Caco-2 (cell line): ENCODE data around the gene PLS1. TPM values are rescaled to one million over a fixed set of nuclear protein-coding genes. Genes with fewer than 3 reads are reported as not detected.

ENCODE experiments used
- BruUV-seq: library from RNA; stranded (reverse); fragments of 400-500 nt; replicated peaks from 2 replicates; lab custom pipeline; 2021; lab: Mats Ljungman, UMichigan
- CTCF ChIA-PET: fragments of 300-600 bp; sonication (Branson Sonifier 250); formaldehyde crosslinking; loops from one replicate; lab custom pipeline; 2022; ENCODE audit warnings: antibody characterized with exemption; lab: Charles Lee
- POLR2A ChIA-PET: fragments of 300-600 bp; sonication (Branson Sonifier 250); formaldehyde crosslinking; loops from one replicate; lab custom pipeline; 2022; ENCODE audit warnings: antibody characterized with exemption; lab: Charles Lee
- DNase-seq, 2 experiments: peaks; one replicate each; pipeline versions ENCODE4 v3.0.0 to v3.0.0-alpha.2; 2020 to 2022
- H3K27me3 ChIP-seq: replicated peaks from 2 replicates; pipeline ENCODE4 v1.6.0; 2011; ENCODE audit warnings: low read length; ENCODE audit not compliant: control insufficient read depth, insufficient read depth
- H3K36me3 ChIP-seq: 2 replicates; pipeline ENCODE4 v1.5.1; 2011; ENCODE audit warnings: low read length; ENCODE audit not compliant: control insufficient read depth, insufficient read depth
- H3K4me1 ChIP-seq: fragments of 250-450 bp; sonication (Bioruptor Pico); 2 replicates; pipeline ENCODE4 v1.5.1; 2020; ENCODE audit warnings: mild to moderate bottlenecking
- H3K4me3 ChIP-seq: 2 replicates; pipeline ENCODE4 v1.5.1; 2011; ENCODE audit warnings: low read depth, mild to moderate bottlenecking, control low read depth, low read length
- H3K9me3 ChIP-seq: fragments of 250-450 bp; sonication (Bioruptor Pico); 2 replicates; pipeline ENCODE4 v1.5.1; 2020; ENCODE audit warnings: mild to moderate bottlenecking, moderate library complexity
- H3K27ac Mint-ChIP-seq: one replicate; pipeline ENCODE4 v1.8.0; 2022; ENCODE audit warnings: mixed read lengths; ENCODE audit not compliant: unreplicated experiment
- H3K27me3 Mint-ChIP-seq: one replicate; pipeline ENCODE4 v1.8.0; 2022; ENCODE audit warnings: mixed read lengths; ENCODE audit not compliant: insufficient read depth, unreplicated experiment
- H3K36me3 Mint-ChIP-seq: one replicate; pipeline ENCODE4 v1.8.0; 2022; ENCODE audit warnings: mild to moderate bottlenecking, mixed read lengths; ENCODE audit not compliant: insufficient read depth, unreplicated experiment
- H3K4me1 Mint-ChIP-seq: one replicate; pipeline ENCODE4 v1.8.0; 2022; ENCODE audit warnings: low read depth, mixed read lengths; ENCODE audit not compliant: unreplicated experiment
- H3K4me3 Mint-ChIP-seq: one replicate; pipeline ENCODE4 v1.8.0; 2022; ENCODE audit warnings: mild to moderate bottlenecking, moderate library complexity, mixed read lengths; ENCODE audit not compliant: unreplicated experiment
- H3K9me3 Mint-ChIP-seq: one replicate; pipeline ENCODE4 v1.8.0; 2022; ENCODE audit warnings: mixed read lengths; ENCODE audit not compliant: unreplicated experiment
- intact Hi-C: fragments of 100-400 bp; cut with micrococcal nuclease; formaldehyde crosslinking; loops from one replicate; pipeline ENCODE4 v1.10.0; 2022; ENCODE audit not compliant: unreplicated experiment
- total RNA-seq: library from RNA; stranded (reverse); gene quantifications from 2 replicates; pipeline ENCODE4 v1.2.3, GENCODE V29; 2022
- TF ChIP-seq, protein P1 (sequence below), 2 experiments: fragments of 200-600 bp in 1 of 2; IDR thresholded peaks; 1 replicate in 1 of 2; 2 replicates in 1 of 2; pipeline versions ENCODE4 v1.5.1 to v1.8.0; 2011 to 2022; ENCODE audit warnings: antibody characterized with exemption in 1 of 2, control low read depth in 1 of 2, inconsistent platforms in 1 of 2, low read depth in 1 of 2, low read length in 1 of 2, mild to moderate bottlenecking in 1 of 2, moderate library complexity in 1 of 2; ENCODE audit not compliant: insufficient read depth in 1 of 2, severe bottlenecking in 1 of 2, unreplicated experiment in 1 of 2

The PLS1 gene
- total RNA-seq, 1 experiment from 2014 or later = 19.2 TPM

DNA sequence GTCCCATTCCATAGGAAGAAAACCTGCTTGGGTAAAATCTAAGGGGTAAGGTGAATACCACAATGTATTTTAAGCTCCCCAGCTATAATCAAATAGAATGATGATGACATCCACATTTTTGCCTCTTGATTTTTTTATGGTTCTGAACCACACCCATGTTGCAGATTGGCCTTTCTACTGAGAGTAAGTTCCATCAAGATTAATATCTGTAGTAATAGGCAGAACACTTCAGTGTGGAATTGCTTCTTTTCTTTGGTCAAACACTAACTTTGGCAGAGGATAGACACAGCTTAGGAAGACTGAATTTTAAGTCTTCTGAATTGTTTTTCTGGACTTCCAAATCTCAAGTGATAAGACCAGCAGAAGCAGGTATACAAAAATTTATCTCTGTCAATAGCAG, 27.0 kb downstream of the PLS1 start:
- Histone ChIP-seq H3K36me3 (no peaks in the 10 kb centered on the region), H3K4me1 (peaks cover 19% of the 10 kb centered on the region), H3K9me3 (no peaks in the 10 kb centered on the region), H3K4me3 (no peak overlapping the region), H3K27me3 (no peaks in the 10 kb centered on the region)
- no peaks in the 10 kb centered on the region for H3K36me3 Mint-ChIP-seq
- ChIA-PET POLR2A (no interaction called here), CTCF (no interaction called here)
- no peaks in the 10 kb centered on the region for H3K27me3 Mint-ChIP-seq
- no peaks in the 10 kb centered on the region for H3K4me1 Mint-ChIP-seq
- no peak for DNase-seq
- no peak overlapping the region for H3K4me3 Mint-ChIP-seq
- TF ChIP-seq, protein P1, sequence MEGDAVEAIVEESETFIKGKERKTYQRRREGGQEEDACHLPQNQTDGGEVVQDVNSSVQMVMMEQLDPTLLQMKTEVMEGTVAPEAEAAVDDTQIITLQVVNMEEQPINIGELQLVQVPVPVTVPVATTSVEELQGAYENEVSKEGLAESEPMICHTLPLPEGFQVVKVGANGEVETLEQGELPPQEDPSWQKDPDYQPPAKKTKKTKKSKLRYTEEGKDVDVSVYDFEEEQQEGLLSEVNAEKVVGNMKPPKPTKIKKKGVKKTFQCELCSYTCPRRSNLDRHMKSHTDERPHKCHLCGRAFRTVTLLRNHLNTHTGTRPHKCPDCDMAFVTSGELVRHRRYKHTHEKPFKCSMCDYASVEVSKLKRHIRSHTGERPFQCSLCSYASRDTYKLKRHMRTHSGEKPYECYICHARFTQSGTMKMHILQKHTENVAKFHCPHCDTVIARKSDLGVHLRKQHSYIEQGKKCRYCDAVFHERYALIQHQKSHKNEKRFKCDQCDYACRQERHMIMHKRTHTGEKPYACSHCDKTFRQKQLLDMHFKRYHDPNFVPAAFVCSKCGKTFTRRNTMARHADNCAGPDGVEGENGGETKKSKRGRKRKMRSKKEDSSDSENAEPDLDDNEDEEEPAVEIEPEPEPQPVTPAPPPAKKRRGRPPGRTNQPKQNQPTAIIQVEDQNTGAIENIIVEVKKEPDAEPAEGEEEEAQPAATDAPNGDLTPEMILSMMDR (IDR thresholded peaks at IDR 0.05; ENCODE audit: insufficient read depth in 1 of 2, low read depth in 1 of 2, low read length in 1 of 2, severe bottlenecking in 1 of 2, unreplicated experiment in 1 of 2) = no peak
- no peaks in the 10 kb centered on the region for H3K9me3 Mint-ChIP-seq
- H3K27ac Mint-ChIP-seq = no peak overlapping the region
- no TSS peak for BruUV-seq
- intact Hi-C loops = no loop called here

DNA sequence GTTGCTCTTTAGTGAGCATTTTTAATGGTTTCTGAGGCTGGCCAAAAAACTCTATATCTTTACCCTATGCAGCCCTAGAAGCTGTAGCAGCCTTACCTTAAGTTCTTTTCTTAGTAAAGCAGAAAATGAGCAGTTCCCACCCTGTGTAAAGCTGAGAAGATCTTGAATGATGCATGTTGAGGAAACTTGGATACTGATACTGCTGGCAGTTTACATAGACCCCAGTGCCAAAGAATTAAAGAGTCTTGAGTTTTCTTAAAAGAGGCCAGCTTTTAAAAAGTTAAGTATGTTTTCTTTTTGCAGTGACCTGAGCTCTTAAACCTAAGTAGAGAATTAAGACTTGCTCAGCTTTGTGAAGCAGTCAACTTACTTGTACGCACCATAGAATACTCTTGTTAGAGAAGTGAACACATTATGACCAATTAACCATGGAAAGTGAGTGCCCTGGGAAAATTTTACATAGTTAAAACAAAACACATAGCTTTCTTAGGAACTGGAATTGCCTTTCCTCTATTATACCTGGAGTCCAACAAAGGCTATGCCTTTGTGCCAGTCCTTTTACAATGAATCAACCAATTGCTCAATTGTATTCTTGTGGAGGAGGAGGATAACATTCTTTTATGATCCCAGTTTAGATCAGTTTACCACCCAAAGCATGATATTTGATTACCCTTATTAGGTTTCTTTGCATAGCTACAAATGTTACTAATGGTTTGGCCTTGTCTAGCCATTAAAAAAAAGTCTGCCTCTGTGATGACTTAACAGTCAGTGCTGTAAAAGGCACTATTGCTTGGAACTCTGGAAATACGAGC, 28.4 kb downstream of the PLS1 start:
- CTCF ChIA-PET = no interaction called here
- no peak overlapping the region for H3K27ac Mint-ChIP-seq
- Histone ChIP-seq H3K27me3 (no peaks in the 10 kb centered on the region), H3K4me1 (peaks cover 7% of the 10 kb centered on the region), H3K36me3 (no peaks in the 10 kb centered on the region), H3K4me3 (no peak overlapping the region), H3K9me3 (no peaks in the 10 kb centered on the region)
- H3K27me3 Mint-ChIP-seq = no peaks in the 10 kb centered on the region
- DNase-seq = no peak
- POLR2A ChIA-PET = no interaction called here
- no peak overlapping the region for H3K4me3 Mint-ChIP-seq
- no peaks in the 10 kb centered on the region for H3K36me3 Mint-ChIP-seq
- no peaks in the 10 kb centered on the region for H3K9me3 Mint-ChIP-seq
- BruUV-seq = no TSS peak
- intact Hi-C loops = no loop called here
- TF ChIP-seq, protein P1 (IDR thresholded peaks at IDR 0.05; ENCODE audit: insufficient read depth in 1 of 2, low read depth in 1 of 2, low read length in 1 of 2, severe bottlenecking in 1 of 2, unreplicated experiment in 1 of 2) = no peak
- no peaks in the 10 kb centered on the region for H3K4me1 Mint-ChIP-seq

DNA sequence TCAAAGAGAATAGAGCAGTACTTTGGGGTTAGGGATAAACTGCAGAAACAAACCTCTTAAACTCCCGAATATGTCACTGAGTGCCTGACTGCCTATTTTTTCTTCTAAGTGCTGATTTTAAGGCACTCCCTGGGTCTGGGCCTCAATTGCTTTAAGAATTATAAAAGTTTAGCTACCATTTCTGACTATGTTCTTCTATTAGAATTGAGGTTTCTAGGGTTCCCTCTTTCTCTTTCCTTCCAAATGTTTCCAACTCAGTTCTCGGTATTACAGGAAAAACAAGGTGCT, 28.9 kb downstream of the PLS1 start:
- TF ChIP-seq, protein P1 (IDR thresholded peaks at IDR 0.05; ENCODE audit: insufficient read depth in 1 of 2, low read depth in 1 of 2, low read length in 1 of 2, severe bottlenecking in 1 of 2, unreplicated experiment in 1 of 2) = no peak
- H3K9me3 ChIP-seq = no peaks in the 10 kb centered on the region
- Mint-ChIP-seq H3K4me3 (no peak overlapping the region), H3K27me3 (no peaks in the 10 kb centered on the region), H3K36me3 (no peaks in the 10 kb centered on the region), H3K4me1 (no peaks in the 10 kb centered on the region), H3K9me3 (no peaks in the 10 kb centered on the region), H3K27ac (no peak overlapping the region)
- CTCF ChIA-PET = no interaction called here
- H3K27me3 ChIP-seq = no peaks in the 10 kb centered on the region
- H3K4me1 ChIP-seq = peaks cover 4% of the 10 kb centered on the region; the same call in 1 of the 2 replicates
- no TSS peak for BruUV-seq
- POLR2A ChIA-PET = no interaction called here
- no peak for DNase-seq
- intact Hi-C loops = no loop called here
- H3K4me3 ChIP-seq = no peak overlapping the region
- no peaks in the 10 kb centered on the region for H3K36me3 ChIP-seq
